ENCODE data around the gene GTPBP10.

- TF ChIP-seq, protein P1, sequence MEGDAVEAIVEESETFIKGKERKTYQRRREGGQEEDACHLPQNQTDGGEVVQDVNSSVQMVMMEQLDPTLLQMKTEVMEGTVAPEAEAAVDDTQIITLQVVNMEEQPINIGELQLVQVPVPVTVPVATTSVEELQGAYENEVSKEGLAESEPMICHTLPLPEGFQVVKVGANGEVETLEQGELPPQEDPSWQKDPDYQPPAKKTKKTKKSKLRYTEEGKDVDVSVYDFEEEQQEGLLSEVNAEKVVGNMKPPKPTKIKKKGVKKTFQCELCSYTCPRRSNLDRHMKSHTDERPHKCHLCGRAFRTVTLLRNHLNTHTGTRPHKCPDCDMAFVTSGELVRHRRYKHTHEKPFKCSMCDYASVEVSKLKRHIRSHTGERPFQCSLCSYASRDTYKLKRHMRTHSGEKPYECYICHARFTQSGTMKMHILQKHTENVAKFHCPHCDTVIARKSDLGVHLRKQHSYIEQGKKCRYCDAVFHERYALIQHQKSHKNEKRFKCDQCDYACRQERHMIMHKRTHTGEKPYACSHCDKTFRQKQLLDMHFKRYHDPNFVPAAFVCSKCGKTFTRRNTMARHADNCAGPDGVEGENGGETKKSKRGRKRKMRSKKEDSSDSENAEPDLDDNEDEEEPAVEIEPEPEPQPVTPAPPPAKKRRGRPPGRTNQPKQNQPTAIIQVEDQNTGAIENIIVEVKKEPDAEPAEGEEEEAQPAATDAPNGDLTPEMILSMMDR (IDR thresholded peaks at IDR 0.05; ENCODE audit: low read length): no peak
- no peak for TF ChIP-seq EZH2phosphoT487 (IDR thresholded peaks at IDR 0.05; ENCODE audit: low read length)
Observed at GRCh38 chr7:90309872-90310271, 36.6 kb upstream of the GTPBP10 start.
